H1 (cell line): ENCODE results near the gene CAMTA1.

Experiments
- CTCF ChIP-seq, 3 experiments: IDR thresholded peaks; 1 replicate in 2 of 3; 2 replicates in 1 of 3; pipeline versions ENCODE4 v1.5.1 to v1.6.1; 2011; ENCODE audit warnings: low read length in 3 of 3, mild to moderate bottlenecking in 3 of 3, inconsistent platforms in 2 of 3, low read depth in 1 of 3, moderate library complexity in 1 of 3; ENCODE audit not compliant: insufficient read depth in 1 of 3; ENCODE audit errors: control extremely low read depth in 1 of 3
- GTF2F1 ChIP-seq: IDR thresholded peaks from 2 replicates; pipeline ENCODE4 v1.6.1; 2012; ENCODE audit warnings: low read depth, low read length, improper control_type of control experiment, borderline replicate concordance
- JUND ChIP-seq: IDR thresholded peaks from 2 replicates; pipeline ENCODE4 v1.6.1; 2011; ENCODE audit warnings: mild to moderate bottlenecking, improper control_type of control experiment, low read length
- POLR2A ChIP-seq, 2 experiments: IDR thresholded peaks; 1 replicate in 1 of 2; 2 replicates in 1 of 2; pipeline ENCODE4 v1.6.1; 2011; ENCODE audit warnings: low read depth in 2 of 2, low read length in 2 of 2, mild to moderate bottlenecking in 2 of 2; ENCODE audit errors: control extremely low read depth in 1 of 2

- TF ChIP-seq POLR2A (IDR thresholded peaks at IDR 0.05; ENCODE audit: control extremely low read depth in 1 of 2, low read depth in 2 of 2, low read length in 2 of 2) (no peak), GTF2F1 (no peak), CTCF (IDR thresholded peaks at IDR 0.05; ENCODE audit: control extremely low read depth in 1 of 3, insufficient read depth in 1 of 3, low read depth in 1 of 3, low read length in 3 of 3) (no peak), JUND (no peak)
Observed at GRCh38 chr1:7224081-7224534, 438.9 kb downstream of the CAMTA1 start.
